Measurements from ENCODE around the gene TSPAN9. TPM values are rescaled to one million over a fixed set of nuclear protein-coding genes. Genes with fewer than 3 reads are reported as not detected.

TSPAN9 gene
- total RNA-seq, 1 experiment from 2014 or later, result 13.2 TPM

GRCh38 chr12:3173008-3173553 is 95.9 kb downstream of the TSPAN9 start:
- Histone ChIP-seq H3K9me3 (ENCODE audit: control insufficient read depth in 1 of 2, insufficient read depth in 1 of 2, low read depth in 1 of 2, low read length in 2 of 2) (no peaks in the 10 kb centered on the region), H3K9ac (ENCODE audit: low read length) (no peak overlapping the region), H3K4me3 (replicated peaks in 1 of 2; ENCODE audit: low read depth in 1 of 2, low read length in 2 of 2) (no peak overlapping the region), H3K27ac (ENCODE audit: low read depth, low read length) (no peak overlapping the region), H4K20me1 (ENCODE audit: insufficient read depth) (no peaks in the 10 kb centered on the region), H3K36me3 (ENCODE audit: control insufficient read depth in 1 of 2, insufficient read depth in 2 of 2, low read length in 2 of 2) (no peaks in the 10 kb centered on the region), H3K4me1 (ENCODE audit: control insufficient read depth in 1 of 2, insufficient read depth in 2 of 2, low read length in 2 of 2) (peaks cover 30 to 37% of the 10 kb centered on the region in 2 experiments), H2AFZ (ENCODE audit: low read depth, low read length, poor library complexity, severe bottlenecking) (no peak overlapping the region), H3K4me2 (ENCODE audit: low read length) (no peak overlapping the region), H3K9me2 (ENCODE audit: insufficient read depth) (no peaks in the 10 kb centered on the region), H3K79me2 (ENCODE audit: insufficient read depth, low read length) (no peaks in the 10 kb centered on the region), H3K27me3 (ENCODE audit: insufficient read depth, low read length) (no peaks in the 10 kb centered on the region)
- intact Hi-C loops (cut with micrococcal nuclease), result no loop called here
- no peak for DNase-seq (ENCODE audit: low read depth, low spot score)
- ChIA-PET RAD21 (ENCODE audit: low non-redundant PET in 1 of 2, low total read pairs in 2 of 2, uncharacterized antibody in 2 of 2, unreplicated experiment in 2 of 2) (no interaction called here), POLR2A (no interaction called here), CTCF (no interaction called here)
- TF ChIP-seq ATF3 (IDR thresholded peaks at IDR 0.05) (no peak), CEBPB (IDR thresholded peaks at IDR 0.05; ENCODE audit: low read depth) (no peak), EZH2 (IDR thresholded peaks at IDR 0.05) (no peak)
- BruUV-seq (replicated peaks), result no TSS peak
- ATAC-seq, result no peak

GRCh38 chr12:3173912-3174311 is 96.7 kb downstream of the TSPAN9 start:
- RAD21 ChIA-PET (ENCODE audit: low non-redundant PET in 1 of 2, low total read pairs in 2 of 2, uncharacterized antibody in 2 of 2, unreplicated experiment in 2 of 2), result no interaction called here

More at GRCh38 chr12:3173912-3174311, 96.7 kb downstream of the TSPAN9 start:
- no peak for TF ChIP-seq ATF3 (IDR thresholded peaks at IDR 0.05)
- TF ChIP-seq RAD21 (IDR thresholded peaks at IDR 0.05; ENCODE audit: low read depth), result no peak
- no peak for TF ChIP-seq SP1 (IDR thresholded peaks at IDR 0.05; ENCODE audit: low read depth)
- no peak for TF ChIP-seq SRF (IDR thresholded peaks at IDR 0.05; ENCODE audit: low read depth)
- TF ChIP-seq POLR2AphosphoS5 (IDR thresholded peaks at IDR 0.05; ENCODE audit: low read depth, low read length), result no peak
- TF ChIP-seq ELF1 (IDR thresholded peaks at IDR 0.05; ENCODE audit: borderline replicate concordance, low read depth), result no peak
- no peak for TF ChIP-seq EZH2 (IDR thresholded peaks at IDR 0.05)
- no peak for TF ChIP-seq CTCF (IDR thresholded peaks at IDR 0.05 in 2 of 3, conservative IDR thresholded peaks at IDR 0.05 in 1 of 3; ENCODE audit: borderline replicate concordance in 1 of 3, insufficient read depth in 1 of 3, low read depth in 2 of 3, low read length in 2 of 3)
- TF ChIP-seq ZBTB33 (IDR thresholded peaks at IDR 0.05; ENCODE audit: extremely low read depth, insufficient replicate concordance, low read length), result no peak
- TF ChIP-seq CEBPB (IDR thresholded peaks at IDR 0.05; ENCODE audit: low read depth), result no peak
- TF ChIP-seq EZH2phosphoT487 (IDR thresholded peaks at IDR 0.05; ENCODE audit: borderline replicate concordance), result no peak
- no peak for TF ChIP-seq YY1 (IDR thresholded peaks at IDR 0.05; ENCODE audit: extremely low read depth, insufficient replicate concordance, low read depth, low read length)
- TF ChIP-seq CBX3 (IDR thresholded peaks at IDR 0.05; ENCODE audit: low read depth), result no peak
- no peak for TF ChIP-seq EGR1 (IDR thresholded peaks at IDR 0.05; ENCODE audit: low read depth)
- DNase-seq (ENCODE audit: low read depth, low spot score), result no peak
- H3K27me3 ChIP-seq (ENCODE audit: insufficient read depth, low read length), result no peaks in the 10 kb centered on the region
- intact Hi-C loops (cut with micrococcal nuclease), result no loop called here
- no peak for ATAC-seq
- H3K9me3 ChIP-seq (ENCODE audit: control insufficient read depth in 1 of 2, insufficient read depth in 1 of 2, low read depth in 1 of 2, low read length in 2 of 2), result no peaks in the 10 kb centered on the region
- no peak overlapping the region for H3K4me3 ChIP-seq (replicated peaks in 1 of 2; ENCODE audit: low read depth in 1 of 2, low read length in 2 of 2)
- POLR2A ChIA-PET, result no interaction called here
- H3K79me2 ChIP-seq (ENCODE audit: insufficient read depth, low read length), result no peaks in the 10 kb centered on the region
- H4K20me1 ChIP-seq (ENCODE audit: insufficient read depth), result no peaks in the 10 kb centered on the region
- no peak overlapping the region for H3K9ac ChIP-seq (ENCODE audit: low read length)
- no peak overlapping the region for H3K4me2 ChIP-seq (ENCODE audit: low read length)
- H2AFZ ChIP-seq (ENCODE audit: low read depth, low read length, poor library complexity, severe bottlenecking), result no peak overlapping the region
- no peaks in the 10 kb centered on the region for H3K9me2 ChIP-seq (ENCODE audit: insufficient read depth)
- H3K27ac ChIP-seq (ENCODE audit: low read depth, low read length), result no peak overlapping the region
- no peaks in the 10 kb centered on the region for H3K36me3 ChIP-seq (ENCODE audit: control insufficient read depth in 1 of 2, insufficient read depth in 2 of 2, low read length in 2 of 2)
- peaks cover 23 to 29% of the 10 kb centered on the region in 2 experiments for H3K4me1 ChIP-seq (ENCODE audit: control insufficient read depth in 1 of 2, insufficient read depth in 2 of 2, low read length in 2 of 2)
- CTCF ChIA-PET, result no interaction called here
- BruUV-seq (replicated peaks), result no TSS peak

Measured in HCT116 (cell line).